Uterus (tissue), 4 donors: ENCODE data around the gene GPR85. TPM values are rescaled to one million over a fixed set of nuclear protein-coding genes. Genes with fewer than 3 reads are reported as not detected.

ENCODE experiments used
- DNase-seq, 2 donors: peaks; one replicate each; pipeline ENCODE4 v3.0.0-alpha.2; 2019 to 2020
- H3K27ac ChIP-seq, 2 donors: fragments of 200-600 bp; sonication (generic); 1 replicate in 1 of 2; 2 replicates in 1 of 2; pipeline ENCODE4 v1.5.1; 2016 to 2018
- H3K27me3 ChIP-seq, 2 donors: fragments of 200-600 bp; sonication (generic); one replicate each; pipeline ENCODE4 v1.5.1; 2018 to 2019; ENCODE audit warnings: control low read depth in 1 of 2
- H3K36me3 ChIP-seq, 2 donors: fragments of 200-600 bp; sonication (generic); one replicate each; pipeline ENCODE4 v1.5.1; 2019; ENCODE audit warnings: control low read depth in 1 of 2
- H3K4me1 ChIP-seq, 2 donors: fragments of 200-600 bp; sonication (generic); one replicate each; pipeline ENCODE4 v1.5.1; 2018 to 2019; ENCODE audit warnings: control low read depth in 1 of 2
- H3K4me3 ChIP-seq, 2 donors: fragments of 200-600 bp; sonication (generic); 1 replicate in 1 of 2; 2 replicates in 1 of 2; pipeline ENCODE4 v1.5.1; 2018 to 2019; ENCODE audit warnings: mild to moderate bottlenecking in 1 of 2
- H3K9me3 ChIP-seq, 2 donors: fragments of 200-600 bp; sonication (generic); one replicate each; pipeline ENCODE4 v1.5.1; 2019; ENCODE audit warnings: control low read depth in 1 of 2
- CTCF ChIP-seq, 4 experiments: fragments of 200-600 bp in 2 of 4; fragments of 450-650 bp in 2 of 4; sonication (generic) in 2 of 4; IDR thresholded peaks; one replicate each; pipeline ENCODE4 v1.5.1; 2016 to 2019; ENCODE audit warnings: antibody characterized with exemption in 4 of 4, mild to moderate bottlenecking in 2 of 4, moderate library complexity in 1 of 4
- POLR2A ChIP-seq, 2 donors: fragments of 450-650 bp; IDR thresholded peaks; one replicate each; pipeline ENCODE4 v1.6.1; 2016; ENCODE audit warnings: antibody characterized with exemption in 2 of 2, mild to moderate bottlenecking in 1 of 2, moderate library complexity in 1 of 2
- intact Hi-C: fragments of 100-400 bp; cut with DNase I; formaldehyde crosslinking; loops from one replicate; pipeline ENCODE4 v1.15.1; 2023; ENCODE audit warnings: low total_unique reads
- total RNA-seq, 4 donors: library from RNA; depleted of rRNA in 3 of 4; stranded (reverse); fragments of >200 nt in 3 of 4; gene quantifications; one replicate each; pipeline versions ENCODE4 v1.1.0 to v1.2.4, GENCODE V29; 2014 to 2023
- donor health status: DM: yes; HTN: yes; CAD: no.

The GPR85 gene
- total RNA-seq, 4 donors from 2014 or later, result 1.0 to 4.8 TPM; not detected in 2

- no peak for DNase-seq
- Histone ChIP-seq H3K4me1 (no peaks in the 10 kb centered on the region), H3K27ac (no peak overlapping the region), H3K36me3 (no peaks in the 10 kb centered on the region), H3K4me3 (no peak overlapping the region), H3K27me3 (no peaks in the 10 kb centered on the region), H3K9me3 (no peaks in the 10 kb centered on the region)
- TF ChIP-seq CTCF (IDR thresholded peaks at IDR 0.05) (no peak), POLR2A (IDR thresholded peaks at IDR 0.05) (no peak)
- intact Hi-C loops, result no loop called here
These were observed 40.2 kb downstream of the GPR85 start for GRCh38 chr7:113046453-113046852.

DNA sequence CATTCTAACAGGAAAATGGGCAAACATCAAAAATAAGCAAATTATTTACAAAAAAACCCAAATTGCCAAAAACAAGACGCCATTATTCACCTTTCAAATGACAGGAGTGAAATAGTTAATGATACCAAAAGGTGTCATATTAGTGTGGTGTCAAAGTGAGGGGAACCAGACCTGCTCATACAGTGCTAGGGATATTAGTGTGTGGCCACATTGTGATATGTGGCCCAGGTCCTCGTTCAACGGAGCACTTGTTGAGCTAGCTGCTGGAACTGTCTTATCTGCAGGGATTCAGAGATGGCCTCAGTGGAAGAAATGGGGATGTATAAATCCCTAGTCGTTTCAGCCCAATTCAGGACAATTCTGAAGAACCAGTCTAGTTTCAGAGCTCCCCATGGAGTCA, 41.2 kb downstream of the GPR85 start:
- TF ChIP-seq POLR2A (IDR thresholded peaks at IDR 0.05), result no peak
- no peak for TF ChIP-seq CTCF (IDR thresholded peaks at IDR 0.05)
- no peak overlapping the region for H3K4me3 ChIP-seq
- no peaks in the 10 kb centered on the region for H3K36me3 ChIP-seq
- DNase-seq, result no peak
- intact Hi-C loops, result no loop called here
- H3K27ac ChIP-seq, result no peak overlapping the region
- H3K4me1 ChIP-seq, result no peaks in the 10 kb centered on the region
- H3K27me3 ChIP-seq, result no peaks in the 10 kb centered on the region
- H3K9me3 ChIP-seq, result no peaks in the 10 kb centered on the region

DNA sequence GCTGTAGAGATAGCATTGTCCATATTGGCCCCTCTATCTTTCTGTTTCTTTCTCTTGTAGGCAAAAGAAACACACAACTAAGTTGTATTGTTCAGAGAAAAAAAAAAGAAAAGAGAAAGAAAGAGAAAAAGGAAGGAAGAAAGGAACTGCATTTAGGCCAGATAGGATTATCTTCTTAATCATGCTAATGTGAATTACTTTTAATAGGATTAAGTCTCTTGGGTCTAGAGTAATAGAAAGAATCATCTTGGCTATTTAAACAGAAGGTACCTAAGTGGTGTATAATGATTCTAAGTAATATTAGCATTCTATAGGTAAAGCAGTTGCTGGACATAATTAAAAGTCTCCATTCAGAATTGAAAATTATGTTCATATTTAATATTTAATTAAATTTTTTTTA, 42.2 kb downstream of the GPR85 start:
- TF ChIP-seq POLR2A (IDR thresholded peaks at IDR 0.05) (no peak), CTCF (IDR thresholded peaks at IDR 0.05) (no peak)
- Histone ChIP-seq H3K36me3 (no peaks in the 10 kb centered on the region), H3K4me1 (no peaks in the 10 kb centered on the region), H3K27ac (no peak overlapping the region), H3K27me3 (no peaks in the 10 kb centered on the region), H3K4me3 (no peak overlapping the region), H3K9me3 (no peaks in the 10 kb centered on the region)
- intact Hi-C loops, result no loop called here
- no peak for DNase-seq

DNA sequence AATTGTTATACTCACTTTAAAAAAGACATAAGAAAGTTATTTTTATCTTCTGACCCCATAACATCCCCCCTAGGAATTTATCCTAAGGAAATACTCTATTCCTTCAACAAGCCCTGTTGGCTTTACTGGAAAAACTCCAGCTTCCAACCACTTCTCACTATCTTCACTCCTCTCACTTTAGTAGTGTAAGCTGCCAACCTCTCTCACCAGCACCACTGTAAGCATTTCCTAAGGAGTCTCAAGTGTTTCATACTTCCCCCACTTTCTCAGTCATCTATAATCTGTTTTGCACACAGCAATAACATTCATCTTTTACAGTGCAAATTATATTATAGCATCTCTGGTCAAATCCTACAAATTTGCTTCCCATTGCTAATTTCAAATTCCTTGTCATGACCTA, 45.8 kb downstream of the GPR85 start:
- Histone ChIP-seq H3K4me1 (no peaks in the 10 kb centered on the region), H3K9me3 (no peaks in the 10 kb centered on the region), H3K27me3 (no peaks in the 10 kb centered on the region), H3K36me3 (no peaks in the 10 kb centered on the region), H3K27ac (no peak overlapping the region), H3K4me3 (no peak overlapping the region)
- intact Hi-C loops, result no loop called here
- DNase-seq, result no peak
- TF ChIP-seq CTCF (IDR thresholded peaks at IDR 0.05) (no peak), POLR2A (IDR thresholded peaks at IDR 0.05) (no peak)

DNA sequence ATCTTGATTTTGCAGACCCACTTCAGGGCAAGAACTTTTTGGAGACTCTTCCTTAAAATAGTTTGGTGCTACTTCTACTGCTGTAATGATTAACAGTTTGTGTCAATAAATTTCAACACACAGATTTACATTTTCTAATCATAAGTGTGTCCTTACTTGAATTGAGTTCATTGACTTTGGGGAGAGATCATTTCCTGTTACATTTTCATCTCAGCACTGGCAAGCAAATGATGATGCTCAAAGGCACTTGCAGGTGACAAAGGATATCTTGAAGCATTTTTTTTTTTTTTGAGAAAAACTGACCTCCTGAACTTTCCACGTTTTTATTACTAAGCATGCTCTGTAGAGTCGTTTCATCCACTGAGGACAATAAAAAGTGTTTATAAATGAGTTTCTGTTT, 52.7 kb downstream of the GPR85 start:
- Histone ChIP-seq H3K4me1 (no peaks in the 10 kb centered on the region), H3K4me3 (no peak overlapping the region), H3K27ac (no peak overlapping the region), H3K9me3 (no peaks in the 10 kb centered on the region), H3K36me3 (no peaks in the 10 kb centered on the region), H3K27me3 (no peaks in the 10 kb centered on the region)
- TF ChIP-seq CTCF (IDR thresholded peaks at IDR 0.05), result no peak
- no peak for TF ChIP-seq POLR2A (IDR thresholded peaks at IDR 0.05)
- intact Hi-C loops, result no loop called here
- DNase-seq, result no peak

Other genes with a start within 250 kb of the GPR85 start
- 10 to 100 TPM; 11.5 to 71.5 (median 47.1) TPM for gene SMIM30, start 31.7 kb upstream of the GPR85 start, total RNA-seq